Stimulated activated CD4-positive, alpha-beta T cell treated with anti-CD3 and anti-CD28 coated beads, TNF-alpha, amount 100 ng/mL, for 24 hours (primary cell): ENCODE measurements around the gene LIG3.
"Not testable (repeated sequence)": the region's sequence is repeated elsewhere in the genome, so short reads cannot be mapped to it uniquely, and the experiment has no call there.

Experiments
- DNase-seq, 3 experiments: peaks; one replicate each; pipeline ENCODE4 v3.0.0-alpha.2; 2020; ENCODE audit warnings: low read depth in 3 of 3

Gene LIG3

DNA sequence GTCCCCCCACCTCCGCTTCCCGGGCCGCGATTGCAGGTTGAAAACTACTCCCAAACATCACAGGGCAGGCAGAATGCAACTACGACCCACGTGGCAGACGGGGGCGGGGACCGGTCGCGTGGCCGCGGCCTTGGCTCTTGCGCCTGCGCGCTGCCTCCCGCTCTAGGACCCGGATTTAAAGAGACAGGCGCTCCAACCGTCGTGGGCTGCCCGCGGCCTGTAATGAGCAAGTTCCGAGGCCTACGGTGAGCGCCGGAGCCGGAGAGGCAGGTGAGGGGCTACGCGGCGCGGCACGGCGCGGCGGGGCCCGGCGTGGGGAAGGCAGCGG is at the start of gene LIG3:
Gene LIG3 (plus strand): TSS at position 160 of the 328 bp plus-strand sequence. CDS start 2,494 bp downstream, outside the sequence.
- peak; percentile 89 to 94 (median 90) for DNase-seq

DNA sequence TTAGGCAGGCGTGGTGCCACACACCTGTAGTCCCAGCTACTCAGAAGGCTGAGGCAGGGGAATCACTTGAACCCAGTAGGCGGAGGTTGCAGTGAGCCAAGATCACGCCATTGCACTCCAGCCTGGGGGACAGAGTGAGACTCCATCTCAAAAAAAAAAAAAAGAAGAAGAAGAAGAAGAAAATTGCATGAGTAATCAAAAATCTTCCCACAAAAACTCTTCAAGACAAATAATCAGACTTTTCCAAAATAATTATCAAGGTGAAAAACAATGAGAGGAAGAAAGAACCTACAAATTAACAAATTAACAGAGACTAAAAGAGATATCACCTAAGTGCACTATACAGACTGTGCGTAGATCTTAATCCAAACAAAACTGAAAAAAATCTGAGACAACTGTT is 29.5 kb upstream of the LIG3 start:
- DNase-seq = not testable (repeated sequence)

DNA sequence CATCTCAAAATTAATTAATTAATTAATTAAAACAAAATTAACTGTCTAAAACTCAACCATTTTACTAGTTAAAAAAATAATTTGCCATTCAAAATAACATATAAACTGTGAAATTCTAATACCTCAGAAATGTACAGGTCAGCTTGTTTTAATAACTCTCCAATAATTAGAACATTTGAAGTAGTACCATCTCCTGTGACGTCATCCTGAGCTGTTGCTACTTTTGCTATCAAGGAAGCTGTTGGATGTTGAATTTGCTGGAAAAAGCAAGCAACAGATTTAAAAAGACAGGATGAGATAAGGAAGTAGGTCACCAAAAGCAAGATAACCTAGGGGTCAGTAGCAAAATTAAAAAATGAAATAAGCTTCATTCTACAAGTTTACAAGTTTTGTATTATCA is 21.9 kb upstream of the LIG3 start:
- DNase-seq = no peak

- peak; percentile 77 to 88 (median 86) for DNase-seq
Observed at GRCh38 chr17:34961093-34961911, 19.0 kb upstream of the LIG3 start, which contains the start of the genes CCT6B and ZNF830. Gene CCT6B, minus strand, starts transcription at chr17:34961460. Its CDS starts 67 bp downstream, at chr17:34961393. Gene ZNF830, plus strand, starts transcription at chr17:34961540. Its CDS starts 27 bp downstream, at chr17:34961567.

- DNase-seq = no peak
Observed at GRCh38 chr17:34974179-34974578, 6.1 kb upstream of the LIG3 start.

DNA sequence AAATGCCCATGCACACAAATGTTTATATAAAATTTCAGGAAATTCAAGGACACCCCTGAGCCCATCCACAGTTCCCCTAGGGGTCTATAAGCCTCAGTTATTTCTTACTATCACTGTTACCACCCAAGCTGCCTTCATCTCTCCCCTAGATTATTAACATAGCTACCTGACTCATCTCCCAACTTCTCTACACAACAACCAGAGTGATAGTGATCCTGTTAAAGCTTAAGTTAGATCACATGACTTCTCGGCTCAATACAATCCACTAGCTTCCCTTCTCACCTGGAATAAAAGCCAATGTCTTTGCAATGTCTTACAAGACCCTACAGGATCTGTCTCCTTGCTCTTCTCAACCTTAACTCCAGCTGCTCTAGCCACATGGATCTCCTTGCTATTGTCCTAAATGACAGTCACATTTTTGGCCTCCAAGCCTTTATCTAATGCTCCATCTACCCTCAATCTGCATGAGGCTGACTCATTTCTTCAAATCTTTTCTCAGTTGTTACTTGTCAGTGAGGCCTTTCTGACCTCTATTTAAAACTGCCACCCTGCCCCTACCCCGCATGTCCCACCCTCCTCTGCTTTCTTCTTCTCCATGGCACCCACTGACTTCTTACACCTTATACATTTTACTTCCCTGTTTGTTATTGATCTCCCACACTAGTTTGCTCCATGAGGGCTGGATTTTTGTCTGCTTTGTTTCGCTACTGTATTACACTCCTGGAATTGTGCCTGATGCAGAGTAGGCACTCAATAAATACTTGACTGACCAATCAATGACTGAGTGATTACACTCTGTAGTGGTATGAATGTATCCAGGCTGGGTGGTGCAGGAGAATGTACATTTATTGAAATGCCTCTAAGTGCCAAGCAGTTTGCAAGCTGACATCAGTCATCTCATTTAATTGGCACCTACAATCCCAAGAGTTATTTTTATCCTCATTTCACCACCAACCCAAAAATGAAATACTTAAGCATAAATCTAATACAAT is 5.2 kb upstream of the LIG3 start:
- no peak for DNase-seq

DNA sequence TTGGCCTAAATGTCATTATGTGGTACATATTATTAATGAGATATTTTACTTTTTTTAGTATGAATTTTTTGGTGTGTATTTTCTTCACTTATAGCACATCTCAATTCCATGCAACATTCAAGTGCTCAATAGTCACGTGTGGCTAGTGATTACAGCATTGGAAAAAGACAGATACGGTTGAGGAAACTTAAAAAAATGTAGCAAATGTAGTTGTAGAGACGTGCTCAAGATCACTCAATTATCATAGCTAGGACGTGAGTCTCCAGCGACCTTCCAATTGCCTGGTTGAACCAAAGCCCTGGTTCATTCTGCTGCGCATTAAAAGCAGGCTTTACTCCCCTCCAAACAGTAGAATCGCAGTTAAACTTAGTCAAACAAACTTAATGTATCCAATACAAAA is 1.2 kb upstream of the LIG3 start:
- no peak for DNase-seq

GRCh38 chr17:34979650-34980352 is 511 bp upstream of the LIG3 start:
- no peak for DNase-seq

DNA sequence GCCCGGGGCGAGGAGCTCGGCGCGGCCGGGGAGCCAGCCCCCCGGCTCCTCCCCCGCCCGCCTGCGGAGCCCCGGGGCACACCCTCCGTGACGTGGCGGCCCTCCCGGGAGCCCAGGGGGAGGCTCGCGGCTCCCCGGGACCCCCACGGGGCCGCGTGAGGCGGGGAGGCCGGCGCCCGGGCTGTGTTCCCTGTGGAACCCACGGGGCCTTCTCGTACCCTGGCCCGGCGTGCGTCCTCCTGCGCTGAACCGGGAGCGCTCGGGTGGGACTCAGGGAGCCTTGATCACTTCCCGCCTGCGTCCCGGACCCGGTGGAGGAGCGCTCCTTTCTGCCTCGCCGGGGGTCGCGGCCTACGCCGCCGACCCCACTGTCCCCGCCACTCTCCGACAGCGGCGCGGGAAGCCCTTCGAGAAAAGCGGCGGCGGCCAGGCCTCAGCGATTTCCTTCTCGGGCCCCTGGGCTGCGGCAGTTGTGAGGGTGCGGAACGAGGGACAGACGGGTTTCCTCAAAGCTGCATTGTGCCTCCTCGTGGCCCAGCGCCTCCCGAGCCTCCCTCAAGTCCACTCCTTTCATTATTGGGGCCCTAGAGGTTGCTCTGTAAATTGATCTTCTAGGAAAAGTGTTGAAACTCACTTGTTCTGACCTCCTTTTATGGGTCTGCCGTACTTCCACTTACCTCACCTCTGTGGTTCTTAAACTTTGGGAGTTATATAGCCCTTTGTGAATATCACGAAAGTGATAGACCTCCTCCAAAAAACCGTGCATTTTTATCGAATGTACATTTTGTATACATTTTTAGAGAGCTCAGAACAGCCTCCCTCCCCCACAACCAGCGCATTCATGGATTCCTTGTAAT is 597 bp downstream of the LIG3 start:
- peak in 2 of 3 experiments; percentile 61 to 69 for DNase-seq

DNA sequence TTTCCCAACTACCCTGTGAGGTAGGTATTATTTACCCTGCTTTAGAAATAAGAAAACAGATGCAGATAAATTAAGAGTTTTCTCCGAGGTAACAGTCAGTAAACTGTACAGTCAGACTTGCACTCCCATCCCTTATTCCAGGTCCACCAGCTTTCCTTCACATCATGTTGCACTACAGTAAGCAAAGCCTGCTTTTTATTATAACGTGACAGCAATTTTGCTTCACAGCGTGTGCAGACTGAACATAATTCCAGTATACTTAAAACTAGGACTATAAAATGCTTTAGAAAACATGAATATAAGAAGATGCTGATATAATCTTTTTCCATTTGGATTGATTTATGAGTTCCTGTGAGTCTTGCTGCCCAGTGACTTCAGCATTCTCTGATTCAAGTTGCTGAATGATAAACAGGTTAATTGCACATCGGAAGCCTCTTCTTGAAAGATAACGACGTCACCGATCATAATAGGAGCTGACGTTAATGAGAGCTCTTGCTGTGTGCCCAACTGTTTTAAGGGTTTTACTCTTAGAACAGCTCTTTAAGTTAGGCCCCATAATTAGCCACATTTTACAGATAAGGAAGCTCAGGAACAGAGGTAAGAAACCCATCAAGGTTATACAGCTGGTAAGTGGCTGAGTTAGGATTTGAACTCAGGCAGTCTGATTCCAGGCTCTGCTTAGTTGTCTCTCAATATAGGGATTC is 1.4 kb downstream of the LIG3 start:
- no peak for DNase-seq

DNA sequence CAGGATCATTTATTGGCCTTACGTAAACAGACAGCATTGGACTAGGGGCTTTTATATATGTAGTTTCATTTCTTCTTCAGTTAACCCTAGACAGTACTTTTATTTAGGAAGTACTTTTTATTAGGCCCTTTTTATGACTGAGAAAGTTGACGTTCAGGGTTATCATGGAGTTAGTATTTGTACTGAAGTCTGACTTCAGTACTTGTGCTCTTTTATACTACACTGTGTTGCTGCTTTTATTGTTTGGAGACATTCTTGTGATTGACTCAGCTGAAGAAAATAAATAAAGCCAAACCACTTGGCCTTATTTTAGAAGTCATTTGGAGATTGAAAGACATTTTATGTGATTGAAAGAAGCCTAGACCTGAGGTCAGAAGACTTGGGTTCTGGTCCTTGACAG is 6.9 kb downstream of the LIG3 start:
- DNase-seq = no peak

- no peak for DNase-seq
Observed at GRCh38 chr17:34988644-34989043, 8.3 kb downstream of the LIG3 start.

DNA sequence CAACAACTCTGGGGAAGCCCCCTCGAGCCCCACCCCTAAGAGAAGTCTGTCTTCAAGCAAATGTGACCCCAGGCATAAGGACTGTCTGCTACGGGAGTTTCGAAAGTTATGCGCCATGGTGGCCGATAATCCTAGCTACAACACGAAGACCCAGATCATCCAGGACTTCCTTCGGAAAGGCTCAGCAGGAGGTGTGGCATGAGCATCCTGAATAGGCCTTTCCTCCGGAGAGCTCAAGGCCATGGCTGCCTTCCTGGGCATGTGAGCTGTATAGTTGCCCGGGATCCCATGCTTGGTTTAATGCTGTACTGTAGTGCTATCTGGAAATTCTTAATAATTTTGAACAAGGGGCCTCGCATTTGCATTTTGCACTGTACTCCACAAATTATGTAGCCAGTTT is 9.2 kb downstream of the LIG3 start:
- DNase-seq = no peak

DNA sequence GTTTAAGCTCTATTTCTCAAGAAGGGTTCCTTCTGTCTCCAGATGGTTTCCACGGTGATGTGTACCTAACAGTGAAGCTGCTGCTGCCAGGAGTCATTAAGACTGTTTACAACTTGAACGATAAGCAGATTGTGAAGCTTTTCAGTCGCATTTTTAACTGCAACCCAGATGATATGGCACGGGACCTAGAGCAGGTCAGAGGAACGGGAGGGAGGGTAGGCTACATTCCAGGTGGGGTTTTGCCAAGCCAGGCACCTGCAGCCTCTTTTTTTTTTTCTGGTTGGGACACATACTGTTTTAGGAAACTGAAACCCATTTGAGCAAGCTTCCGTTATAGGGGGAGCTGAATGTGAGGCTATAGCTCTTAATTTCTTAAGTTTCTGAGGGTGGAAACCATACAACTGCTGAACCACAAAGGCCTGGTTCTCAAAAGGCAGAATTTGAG is 10.6 kb downstream of the LIG3 start:
- no peak for DNase-seq

DNA sequence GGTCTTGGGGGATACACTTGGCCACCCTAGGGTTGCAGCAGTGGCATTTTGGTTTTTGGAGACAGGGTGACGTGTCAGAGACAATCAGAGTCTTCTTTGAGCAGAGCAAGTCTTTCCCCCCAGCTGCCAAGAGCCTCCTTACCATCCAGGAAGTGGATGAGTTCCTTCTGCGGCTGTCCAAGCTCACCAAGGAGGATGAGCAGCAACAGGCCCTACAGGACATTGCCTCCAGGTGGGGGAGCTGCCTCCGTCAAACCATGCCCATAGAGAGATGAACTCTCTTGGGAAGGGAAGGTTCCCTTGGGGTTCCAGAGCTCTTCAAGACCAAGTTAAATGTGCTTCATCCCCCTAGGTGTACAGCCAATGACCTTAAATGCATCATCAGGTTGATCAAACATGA is 11.3 kb downstream of the LIG3 start:
- no peak for DNase-seq

DNA sequence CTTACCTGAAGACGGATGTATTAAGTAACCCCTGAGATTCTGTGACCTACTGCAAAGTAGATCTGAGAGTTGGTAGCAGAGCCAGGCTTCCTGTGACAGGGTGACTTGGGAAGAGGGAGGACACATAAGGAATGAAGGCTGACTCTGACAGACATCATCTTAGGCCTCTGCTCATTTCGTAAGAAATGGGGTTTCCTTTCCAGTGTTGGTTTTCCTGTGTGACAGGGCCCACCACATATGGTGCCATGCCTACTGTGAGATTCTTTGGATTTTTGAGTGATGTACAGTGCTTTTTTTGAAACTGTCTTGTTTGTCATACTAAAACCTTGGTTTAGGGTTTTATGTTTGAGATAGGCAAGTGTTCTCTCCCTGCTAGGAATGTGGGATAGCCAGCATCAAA is 12.7 kb downstream of the LIG3 start:
- DNase-seq = no peak

DNA sequence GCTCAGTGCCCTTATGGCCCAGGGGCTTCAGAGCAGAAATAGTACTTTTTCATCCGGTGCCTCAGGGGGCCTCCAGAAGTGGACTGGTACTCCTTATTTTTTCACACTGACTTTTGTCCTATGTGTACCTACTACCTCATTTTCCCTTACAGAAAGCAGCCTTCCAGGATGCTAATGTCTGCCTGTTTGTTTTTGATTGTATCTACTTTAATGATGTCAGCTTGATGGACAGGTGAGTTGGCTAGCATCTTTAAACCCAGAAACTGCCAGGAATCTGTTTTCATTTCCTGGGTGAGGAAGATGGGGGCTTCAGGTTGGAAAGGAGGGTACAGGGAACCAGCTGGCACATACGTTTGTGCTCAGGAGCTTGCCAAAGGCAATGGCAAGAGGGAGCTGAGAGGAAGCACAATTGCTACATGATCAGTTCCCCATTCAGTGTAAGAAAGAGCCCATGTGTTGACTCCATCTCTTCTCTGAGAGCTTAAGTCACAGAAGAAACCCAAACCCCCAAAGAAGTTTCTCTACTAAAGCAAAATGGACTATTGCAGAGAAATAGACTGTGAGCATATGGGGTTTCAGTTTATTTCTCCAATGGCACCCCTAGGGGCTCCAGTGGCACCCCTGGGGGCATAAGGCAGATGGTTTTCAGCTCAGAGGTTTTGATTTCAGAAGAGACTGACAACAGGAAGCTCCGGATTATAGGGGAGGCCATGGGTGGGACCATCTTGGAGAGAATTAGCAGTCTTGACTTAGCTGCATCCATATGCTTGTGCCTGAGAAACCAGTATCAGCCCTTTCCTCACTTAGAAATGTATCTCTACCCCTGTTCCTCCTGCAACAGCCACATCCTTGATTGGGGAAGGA is 16.3 kb downstream of the LIG3 start:
- no peak for DNase-seq

GRCh38 chr17:34997355-34997862 is 17.1 kb downstream of the LIG3 start:
- DNase-seq = no peak

DNA sequence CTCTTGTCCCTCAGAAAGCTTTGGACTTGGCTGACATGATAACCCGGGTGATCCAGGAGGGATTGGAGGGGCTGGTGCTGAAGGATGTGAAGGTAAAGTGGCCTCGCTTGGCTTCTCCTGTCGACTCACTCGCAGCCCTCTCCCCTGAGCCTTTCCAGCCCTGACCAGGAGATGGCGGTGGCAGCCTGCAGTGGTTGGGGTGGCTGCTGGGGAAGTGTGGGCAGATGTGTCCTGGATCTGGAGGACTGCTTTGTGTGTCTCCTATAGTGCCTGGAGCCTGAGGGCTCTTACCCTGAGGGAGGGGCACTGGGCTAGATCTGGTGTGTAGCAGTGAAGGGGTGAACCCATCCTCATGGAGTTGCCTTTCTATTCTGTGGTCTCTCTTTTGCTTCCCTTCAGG is 17.9 kb downstream of the LIG3 start:
- peak; percentile 55 to 73 (median 67) for DNase-seq
